Hematopoietic multipotent progenitor cell treated with erythropoietin and hydrocortisone succinate and interleukin-3 and kit ligand, for 17 days (in vitro differentiated cells): ENCODE measurements around the gene GAA.

Source experiments
- DNase-seq: peaks from one replicate; pipeline ENCODE4 v3.0.0-alpha.2; 2015; ENCODE audit warnings: low spot score

Gene GAA

GRCh38 chr17:80117491-80118401, 16.4 kb downstream of the GAA start:
- no peak for DNase-seq

- no peak for DNase-seq
Measured at GRCh38 chr17:80118601-80119270, 17.4 kb downstream of the GAA start.

GRCh38 chr17:80119271-80119791, 17.9 kb downstream of the GAA start:
- no peak for DNase-seq

- no peak for DNase-seq
Measured at GRCh38 chr17:80119839-80120238, 18.5 kb downstream of the GAA start.

GRCh38 chr17:80122026-80122575, 20.7 kb downstream of the GAA start:
- no peak for DNase-seq

GRCh38 chr17:80122926-80123505, 21.6 kb downstream of the GAA start:
- DNase-seq = no peak

- no peak for DNase-seq
Measured at GRCh38 chr17:80123791-80124190, 22.4 kb downstream of the GAA start.

- DNase-seq = no peak
Measured at GRCh38 chr17:80124351-80124981, 23.1 kb downstream of the GAA start.

GRCh38 chr17:80125656-80126448, 24.5 kb downstream of the GAA start:
- no peak for DNase-seq

- no peak for DNase-seq
Measured at GRCh38 chr17:80126449-80126715, 25.0 kb downstream of the GAA start.

GRCh38 chr17:80129006-80129565, 27.7 kb downstream of the GAA start:
- no peak for DNase-seq

GRCh38 chr17:80130992-80131391, 29.6 kb downstream of the GAA start:
- no peak for DNase-seq

- no peak for DNase-seq
Measured at GRCh38 chr17:80132906-80133625, 31.7 kb downstream of the GAA start.

GRCh38 chr17:80133626-80133970, 32.2 kb downstream of the GAA start:
- no peak for DNase-seq

GRCh38 chr17:80137131-80137530, 35.8 kb downstream of the GAA start:
- DNase-seq = no peak

GRCh38 chr17:80138856-80139426, 37.6 kb downstream of the GAA start:
- no peak for DNase-seq

GRCh38 chr17:80141463-80142165, 40.2 kb downstream of the GAA start:
- DNase-seq = no peak

GRCh38 chr17:80142929-80143328, 41.5 kb downstream of the GAA start:
- no peak for DNase-seq
